ENCODE results near the gene SVOP. TPM values are rescaled to one million over a fixed set of nuclear protein-coding genes. Genes with fewer than 3 reads are reported as not detected.

SVOP gene
- total RNA-seq, 4 donors from 2014 or later, result 0.18 to 1.2 TPM; not detected in 2

- H3K36me3 ChIP-seq, result no peaks in the 10 kb centered on the region
Measured at GRCh38 chr12:108933949-108934348, 86.9 kb downstream of the SVOP start.

GRCh38 chr12:108930756-108931155 lies 90.1 kb downstream of the SVOP start:
- peaks cover 0 to 6% (median 0%) of the 10 kb centered on the region in 4 donors for H3K4me1 ChIP-seq
- DNase-seq, result no peak
- H3K36me3 ChIP-seq, result no peaks in the 10 kb centered on the region
- H3K27ac ChIP-seq, result no peak overlapping the region
- H3K27me3 ChIP-seq, result no peaks in the 10 kb centered on the region
- no peaks in the 10 kb centered on the region for H3K9me3 ChIP-seq
- no peak overlapping the region for H3K4me3 ChIP-seq
- no peak for TF ChIP-seq POLR2A (IDR thresholded peaks at IDR 0.05)
- TF ChIP-seq CTCF (IDR thresholded peaks at IDR 0.05), result no peak

More at GRCh38 chr12:108933949-108934348, 86.9 kb downstream of the SVOP start:
- no peak for DNase-seq
- Histone ChIP-seq H3K4me1 (peaks cover 0 to 6% (median 0%) of the 10 kb centered on the region in 4 donors), H3K27me3 (no peaks in the 10 kb centered on the region), H3K9me3 (no peaks in the 10 kb centered on the region), H3K4me3 (no peak overlapping the region), H3K27ac (no peak overlapping the region)
- TF ChIP-seq POLR2A (IDR thresholded peaks at IDR 0.05) (no peak), CTCF (IDR thresholded peaks at IDR 0.05) (no peak)

- Histone ChIP-seq H3K4me1 (peaks cover 0 to 6% (median 0%) of the 10 kb centered on the region in 4 donors), H3K27ac (no peak overlapping the region), H3K9me3 (no peaks in the 10 kb centered on the region), H3K27me3 (no peaks in the 10 kb centered on the region), H3K4me3 (no peak overlapping the region), H3K36me3 (no peaks in the 10 kb centered on the region)
- TF ChIP-seq POLR2A (IDR thresholded peaks at IDR 0.05) (no peak), CTCF (IDR thresholded peaks at IDR 0.05) (no peak)
- no peak for DNase-seq
Measured at GRCh38 chr12:108930155-108930554, 90.7 kb downstream of the SVOP start.

GRCh38 chr12:108928695-108929094 lies 92.2 kb downstream of the SVOP start:
- Histone ChIP-seq H3K27ac (no peak overlapping the region), H3K27me3 (no peaks in the 10 kb centered on the region), H3K4me1 (peaks cover 0 to 6% (median 0%) of the 10 kb centered on the region in 4 donors), H3K4me3 (no peak overlapping the region), H3K36me3 (no peaks in the 10 kb centered on the region), H3K9me3 (no peaks in the 10 kb centered on the region)
- TF ChIP-seq POLR2A (IDR thresholded peaks at IDR 0.05) (no peak), CTCF (IDR thresholded peaks at IDR 0.05) (no peak)
- DNase-seq, result no peak

GRCh38 chr12:108922918-108923317 lies 98.0 kb downstream of the SVOP start:
- H3K36me3 ChIP-seq, result no peaks in the 10 kb centered on the region
- no peaks in the 10 kb centered on the region for H3K4me1 ChIP-seq
- H3K4me3 ChIP-seq, result no peak overlapping the region
- peaks cover 0 to 3% (median 0%) of the 10 kb centered on the region in 4 donors for H3K9me3 ChIP-seq
- no peak for TF ChIP-seq CTCF (IDR thresholded peaks at IDR 0.05)
- no peak for TF ChIP-seq POLR2A (IDR thresholded peaks at IDR 0.05)
- no peak for DNase-seq
- no peaks in the 10 kb centered on the region for H3K27me3 ChIP-seq
- H3K27ac ChIP-seq, result no peak overlapping the region

- Histone ChIP-seq H3K27me3 (no peaks in the 10 kb centered on the region), H3K27ac (no peak overlapping the region), H3K4me1 (no peaks in the 10 kb centered on the region), H3K4me3 (no peak overlapping the region), H3K36me3 (no peaks in the 10 kb centered on the region), H3K9me3 (peaks cover 0 to 3% (median 0%) of the 10 kb centered on the region in 4 donors)
- TF ChIP-seq POLR2A (IDR thresholded peaks at IDR 0.05) (no peak), CTCF (IDR thresholded peaks at IDR 0.05) (no peak)
- no peak for DNase-seq
Measured at GRCh38 chr12:108921946-108922345, 98.9 kb downstream of the SVOP start.

Measured in Peyer's patch (tissue), 4 donors.